HG03066 (cell line): ENCODE measurements around the gene BRIP1.
"Not testable (repeated sequence)": the region's sequence is repeated elsewhere in the genome, so short reads cannot be mapped to it uniquely, and the experiment has no call there.

ENCODE experiments used
- ATAC-seq: cut with Tn5 transposase; IDR thresholded peaks from one replicate; pipeline ENCODE4 v1.9.1; 2021; ENCODE audit warnings: low read depth; ENCODE audit not compliant: unreplicated experiment

Gene BRIP1

GRCh38 chr17:61833536-61834193 lies 29.7 kb downstream of the BRIP1 start:
- no peak for ATAC-seq

- ATAC-seq, result no peak
Observed at GRCh38 chr17:61832463-61832862, 30.9 kb downstream of the BRIP1 start.

GRCh38 chr17:61831099-61831498 lies 32.2 kb downstream of the BRIP1 start:
- no peak for ATAC-seq

DNA sequence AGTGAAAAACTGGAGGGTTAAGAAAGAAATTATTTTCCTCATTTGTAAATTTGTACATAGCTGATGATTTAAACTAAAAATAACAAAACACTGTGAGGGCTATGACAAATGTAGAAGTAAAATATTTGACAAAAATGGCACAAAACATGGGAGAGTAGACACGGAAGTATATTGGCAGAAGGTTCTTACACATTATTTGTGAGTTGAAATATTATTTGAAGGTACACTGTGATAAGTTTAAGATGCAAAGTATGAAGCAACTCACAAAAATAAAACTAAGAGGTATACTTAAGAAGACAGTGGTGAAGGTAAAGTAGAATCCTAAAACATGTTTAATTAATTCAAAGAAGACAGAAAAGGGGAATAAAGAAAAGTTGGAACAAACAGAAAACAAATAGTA lies 34.6 kb downstream of the BRIP1 start:
- no peak for ATAC-seq

GRCh38 chr17:61827649-61828395 lies 35.5 kb downstream of the BRIP1 start:
- ATAC-seq, result no peak

GRCh38 chr17:61826866-61827265 lies 36.5 kb downstream of the BRIP1 start:
- ATAC-seq, result not testable (repeated sequence)

DNA sequence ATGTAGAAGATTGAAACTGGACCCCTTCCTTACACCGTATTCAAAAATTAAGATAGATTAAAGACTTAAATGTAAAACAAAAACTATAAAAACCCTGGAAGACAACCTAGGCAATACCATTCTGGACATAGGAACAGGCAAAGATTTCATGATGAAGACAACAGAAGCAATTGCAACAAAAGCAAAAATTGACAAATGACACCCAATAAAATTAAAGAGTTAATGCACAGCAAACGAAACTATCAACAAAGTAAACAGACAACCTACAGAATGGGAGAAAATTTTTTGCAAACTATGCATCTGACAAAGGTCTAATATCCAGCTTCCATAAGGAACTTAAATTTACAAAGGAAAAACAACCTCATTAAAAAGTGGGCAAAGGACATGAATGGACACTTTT lies 37.1 kb downstream of the BRIP1 start:
- ATAC-seq, result not testable (repeated sequence)

GRCh38 chr17:61825448-61826137 lies 37.7 kb downstream of the BRIP1 start:
- no peak for ATAC-seq

DNA sequence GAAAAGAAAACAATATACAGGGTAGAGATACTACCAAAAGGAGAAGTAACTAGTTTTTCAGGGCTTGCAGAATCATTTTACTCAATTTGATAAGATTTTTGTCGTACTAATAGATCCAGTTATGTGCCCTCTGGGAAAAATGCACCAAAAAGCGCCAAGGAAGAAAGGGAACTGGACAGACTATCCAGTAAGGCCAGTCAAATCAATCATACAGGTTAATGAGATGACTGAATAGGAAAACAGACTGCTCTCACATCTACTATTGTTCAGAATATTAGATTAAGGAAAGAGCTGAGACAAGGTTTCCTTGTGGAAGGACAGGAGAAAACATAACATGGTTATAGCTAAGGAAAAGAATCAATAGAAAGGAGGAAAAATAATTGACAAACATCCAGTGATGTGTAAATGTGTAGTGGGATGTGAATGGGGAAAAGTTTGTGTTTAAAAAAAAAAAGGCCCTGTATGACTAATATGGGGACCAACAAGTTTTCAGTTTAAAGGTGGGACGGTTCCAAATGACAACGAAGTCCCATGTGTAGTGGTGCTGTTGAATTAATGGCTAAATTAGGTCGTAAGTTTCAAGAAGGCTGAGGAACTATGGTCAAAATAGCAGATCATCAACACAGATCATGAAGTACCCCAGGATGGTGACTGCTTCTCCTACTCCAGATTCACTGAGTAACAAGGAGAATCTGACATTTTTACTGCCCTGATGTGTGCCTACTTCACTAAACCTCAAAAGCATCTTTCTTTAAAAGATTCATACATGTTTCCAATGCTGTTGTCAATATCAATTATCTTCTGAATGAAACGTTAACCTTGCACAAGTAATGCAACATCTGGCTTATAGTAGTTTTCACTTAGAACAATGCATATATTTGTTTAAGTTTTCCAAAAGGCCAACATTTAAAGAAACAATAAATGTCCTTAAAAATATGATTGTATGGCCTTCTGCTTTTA lies 40.7 kb downstream of the BRIP1 start:
- ATAC-seq, result no peak

GRCh38 chr17:61821655-61822054 lies 41.7 kb downstream of the BRIP1 start:
- no peak for ATAC-seq

DNA sequence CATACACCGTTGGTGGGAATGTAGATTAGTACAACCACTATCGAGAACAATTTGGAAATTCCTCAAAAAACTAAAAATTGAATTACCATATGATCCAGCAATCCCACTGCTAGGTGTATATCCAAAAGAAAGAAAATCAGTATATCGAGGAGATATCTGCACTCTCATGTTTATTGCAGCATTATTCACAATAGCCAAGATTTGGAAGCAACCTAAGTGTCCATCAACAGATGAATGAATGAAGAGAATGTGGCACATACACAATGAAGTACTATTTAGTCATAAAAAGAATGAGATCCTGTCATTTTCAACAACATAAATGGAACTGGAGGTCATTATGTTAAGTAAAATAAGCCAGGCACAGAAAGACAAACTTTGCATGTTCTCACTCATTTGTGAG lies 44.1 kb downstream of the BRIP1 start:
- not testable (repeated sequence) for ATAC-seq

- no peak for ATAC-seq
Observed at GRCh38 chr17:61818225-61818624, 45.1 kb downstream of the BRIP1 start.

DNA sequence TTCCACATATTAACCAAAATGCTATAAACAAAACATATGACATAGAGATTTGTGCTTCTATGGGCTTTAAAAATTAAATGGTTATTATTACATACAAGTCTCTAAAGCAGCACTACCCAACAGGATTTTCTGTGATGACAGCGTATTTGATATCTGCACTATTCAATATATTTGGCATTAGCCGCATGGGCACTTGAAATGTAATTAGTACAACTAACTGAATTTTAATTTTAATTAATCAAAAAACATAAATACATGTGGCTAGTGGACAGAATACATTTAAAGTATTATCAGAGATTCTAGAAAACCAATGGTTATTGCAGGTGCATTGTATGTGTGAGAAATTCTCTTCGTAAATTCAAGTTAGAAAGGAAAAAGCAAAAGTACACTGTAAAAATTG lies 45.9 kb downstream of the BRIP1 start:
- no peak for ATAC-seq

GRCh38 chr17:61816538-61816937 lies 46.8 kb downstream of the BRIP1 start:
- no peak for ATAC-seq

- ATAC-seq, result no peak
Observed at GRCh38 chr17:61815863-61816503, 47.3 kb downstream of the BRIP1 start.

DNA sequence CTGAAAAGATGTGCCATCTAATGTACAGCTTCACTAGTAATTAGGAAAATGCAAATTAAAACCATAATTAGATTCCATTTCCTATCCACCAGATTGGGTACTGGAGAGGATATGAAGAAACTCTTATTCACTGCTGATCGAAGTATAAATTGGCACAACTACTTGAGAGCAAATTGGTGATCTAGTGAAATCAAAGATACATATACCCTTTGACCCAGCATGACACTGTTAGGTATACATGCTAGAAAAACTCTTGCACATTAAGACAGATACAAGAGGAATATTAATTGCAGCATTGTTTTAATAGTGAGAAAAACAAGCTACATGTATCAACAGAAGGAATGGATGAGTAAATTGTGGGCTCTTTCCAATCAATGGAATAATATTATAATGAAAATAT lies 48.8 kb downstream of the BRIP1 start:
- ATAC-seq, result no peak

DNA sequence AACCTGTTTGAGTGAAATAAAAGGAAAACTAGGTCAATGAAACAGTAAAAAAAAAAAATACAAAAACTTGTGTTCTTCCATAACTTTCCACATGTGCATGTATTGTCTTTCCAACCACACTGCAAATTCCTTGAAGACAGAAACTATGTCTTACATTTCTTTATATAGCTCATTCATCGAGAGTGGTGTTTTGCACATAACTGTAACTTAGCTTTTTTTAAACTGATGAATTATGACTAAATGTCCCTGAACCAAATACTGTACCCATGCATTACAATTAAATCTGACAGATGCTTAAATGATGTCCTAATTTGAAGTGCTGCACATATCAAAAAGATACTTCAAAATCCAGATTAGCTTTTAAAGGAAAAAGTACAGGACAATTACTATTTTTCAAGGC lies 50.1 kb downstream of the BRIP1 start:
- no peak for ATAC-seq

DNA sequence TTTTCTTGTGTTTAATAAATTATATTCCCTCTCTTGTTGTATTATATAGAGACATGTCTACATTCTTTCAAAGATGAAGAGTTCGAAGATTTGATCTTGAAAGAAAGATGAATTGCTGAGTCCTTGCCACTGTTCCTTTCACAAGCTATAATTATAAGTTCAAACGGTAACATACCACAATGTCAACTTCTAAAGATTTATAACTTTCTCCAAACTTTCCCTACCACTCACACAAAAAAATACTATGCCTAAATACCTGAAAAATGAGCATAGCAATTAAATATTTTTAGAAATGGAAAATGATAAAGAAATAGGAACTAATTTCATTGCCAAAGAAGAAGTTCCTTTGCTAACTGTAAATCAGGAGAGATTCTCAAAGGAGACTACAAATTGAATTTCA lies 50.6 kb downstream of the BRIP1 start:
- no peak for ATAC-seq

DNA sequence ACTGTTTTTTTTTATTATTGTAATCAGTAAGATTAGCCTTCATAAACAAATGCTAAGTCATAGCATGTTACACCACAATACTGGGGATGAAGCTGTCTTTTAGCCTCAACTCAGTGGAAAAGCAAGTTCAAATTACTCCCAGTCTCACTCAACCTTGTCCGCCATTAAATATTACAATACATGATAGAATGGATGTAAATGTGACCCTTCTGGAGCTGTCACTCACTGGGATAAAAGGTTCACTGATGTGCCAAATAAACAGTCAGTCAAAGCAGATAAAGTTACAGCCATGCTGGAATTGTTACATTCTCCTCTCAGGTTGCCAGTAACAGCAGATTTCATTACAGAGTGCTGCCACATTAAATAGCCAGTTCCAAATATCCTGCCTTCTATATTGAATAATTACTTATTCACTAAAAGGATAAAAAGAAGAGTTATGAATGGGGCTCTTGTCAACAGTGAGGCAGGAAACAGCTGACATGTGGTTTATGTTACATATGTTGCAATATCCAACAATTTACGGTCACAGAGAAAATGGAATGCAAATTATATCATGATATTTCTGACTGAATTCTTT lies 53.4 kb downstream of the BRIP1 start:
- no peak for ATAC-seq

DNA sequence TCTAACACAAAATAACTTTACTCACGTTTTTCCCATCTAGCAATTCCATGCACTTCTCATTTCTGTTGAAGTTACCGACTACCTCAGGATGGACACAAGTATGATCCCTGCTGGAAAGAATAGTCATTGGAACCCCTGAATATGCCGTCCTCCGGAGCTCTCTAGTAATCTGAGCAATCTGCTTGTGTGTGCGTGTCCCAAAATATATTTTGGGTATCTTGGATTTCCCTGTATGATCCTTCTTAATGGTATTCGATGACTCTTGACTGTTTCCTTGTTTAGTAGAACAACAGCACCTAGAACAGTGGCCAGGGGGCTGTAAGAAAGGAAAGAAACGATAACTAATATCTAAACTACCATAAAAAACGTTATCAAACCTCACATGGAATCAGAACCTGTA lies 54.9 kb downstream of the BRIP1 start:
- ATAC-seq, result no peak
